GM19372 (cell line): ENCODE results near the gene FEZF1.

Experiments
- ATAC-seq: cut with Tn5 transposase; IDR thresholded peaks from one replicate; pipeline ENCODE4 v1.9.1; 2021; ENCODE audit warnings: mild to moderate bottlenecking, low read depth, moderate library complexity; ENCODE audit not compliant: unreplicated experiment

The FEZF1 gene

DNA sequence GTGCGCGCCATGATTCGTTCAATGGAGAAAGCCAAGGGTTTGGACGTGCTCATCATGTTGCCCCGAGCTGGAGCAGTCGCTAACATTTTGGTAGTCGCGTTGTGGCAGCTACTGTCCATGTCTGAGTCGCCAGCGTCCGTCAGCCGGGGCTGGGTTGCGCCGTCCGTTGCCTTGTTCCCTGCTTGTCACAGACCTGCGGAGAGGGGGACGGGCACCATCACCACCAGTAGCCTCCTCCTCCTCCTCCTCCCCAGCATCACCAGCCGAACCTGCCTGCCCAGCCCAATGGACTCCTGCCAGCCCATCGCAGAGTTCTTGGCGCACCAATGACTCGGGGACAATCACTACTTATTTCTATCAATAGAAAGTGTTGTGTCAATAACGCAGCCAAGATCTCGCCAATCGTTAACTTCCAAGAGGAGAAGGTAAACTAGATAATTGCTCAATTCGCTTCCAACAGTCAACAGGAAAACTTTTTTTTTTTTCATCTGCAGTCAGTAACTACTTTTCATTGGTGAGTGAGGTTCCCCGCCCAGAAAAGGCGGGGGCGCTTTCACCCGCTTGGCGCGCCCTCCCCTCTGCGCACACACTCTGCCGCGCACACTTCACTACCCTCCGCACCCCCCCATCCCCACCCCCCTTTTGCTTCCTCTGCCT, at the start of gene FEZF1:
TSS of gene FEZF1 (minus strand) at position 432 of the 657 bp plus-strand sequence. CDS start at position 119, 313 bp downstream.
- ATAC-seq, result no peak

DNA sequence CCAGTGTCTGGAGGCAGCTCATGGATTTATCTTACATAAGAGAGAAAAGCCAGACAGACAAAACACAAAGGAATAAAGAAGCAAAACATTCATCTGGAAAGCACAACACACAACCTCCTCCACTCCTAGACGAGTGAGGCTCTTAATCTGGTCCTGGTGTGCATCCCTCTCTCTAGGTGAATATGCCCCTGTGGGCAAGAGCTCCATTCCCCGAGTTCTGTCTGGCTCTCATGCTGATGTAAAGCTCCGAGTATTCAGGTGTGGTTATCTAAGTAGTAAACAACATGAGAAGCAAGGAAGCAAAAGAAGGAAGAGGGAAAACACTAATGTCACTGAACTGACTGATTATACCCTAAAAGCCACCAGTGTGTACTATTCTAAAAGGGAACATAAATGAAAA, 47.9 kb upstream of the FEZF1 start:
- ATAC-seq, result no peak

DNA sequence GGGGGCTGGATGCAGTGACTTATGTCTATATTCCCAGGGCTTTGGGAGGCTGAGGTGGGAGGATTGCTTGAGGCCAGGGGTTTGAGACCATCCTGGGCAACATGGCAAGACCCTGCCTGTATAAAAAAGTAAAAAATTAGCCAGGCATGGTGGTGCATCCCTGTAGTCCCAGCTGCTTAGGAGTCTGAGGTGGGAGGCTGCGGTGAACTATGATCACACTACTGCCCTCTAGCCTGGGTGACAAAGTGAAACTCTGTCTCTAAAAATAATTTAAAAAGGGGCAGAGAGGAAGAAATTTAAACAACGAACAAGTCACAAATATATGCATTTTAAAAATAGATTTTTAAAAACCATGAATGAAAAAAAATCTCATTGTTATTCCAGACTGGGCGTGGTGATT, 46.2 kb upstream of the FEZF1 start:
- no peak for ATAC-seq

DNA sequence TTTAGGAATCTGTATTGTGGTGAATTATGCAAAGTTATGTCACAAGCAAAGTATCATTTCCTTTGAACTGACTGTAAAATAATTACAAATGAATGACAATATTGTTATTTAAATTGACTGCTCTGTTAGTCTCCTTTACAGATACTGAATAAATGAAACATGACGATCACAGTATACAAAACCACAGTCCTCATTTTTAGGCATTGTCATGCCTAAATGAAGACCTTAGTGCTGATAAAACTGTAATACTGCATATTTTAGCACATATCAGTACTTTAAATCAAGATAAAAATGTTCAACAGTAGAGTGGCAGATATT, 39.7 kb upstream of the FEZF1 start:
- no peak for ATAC-seq

DNA sequence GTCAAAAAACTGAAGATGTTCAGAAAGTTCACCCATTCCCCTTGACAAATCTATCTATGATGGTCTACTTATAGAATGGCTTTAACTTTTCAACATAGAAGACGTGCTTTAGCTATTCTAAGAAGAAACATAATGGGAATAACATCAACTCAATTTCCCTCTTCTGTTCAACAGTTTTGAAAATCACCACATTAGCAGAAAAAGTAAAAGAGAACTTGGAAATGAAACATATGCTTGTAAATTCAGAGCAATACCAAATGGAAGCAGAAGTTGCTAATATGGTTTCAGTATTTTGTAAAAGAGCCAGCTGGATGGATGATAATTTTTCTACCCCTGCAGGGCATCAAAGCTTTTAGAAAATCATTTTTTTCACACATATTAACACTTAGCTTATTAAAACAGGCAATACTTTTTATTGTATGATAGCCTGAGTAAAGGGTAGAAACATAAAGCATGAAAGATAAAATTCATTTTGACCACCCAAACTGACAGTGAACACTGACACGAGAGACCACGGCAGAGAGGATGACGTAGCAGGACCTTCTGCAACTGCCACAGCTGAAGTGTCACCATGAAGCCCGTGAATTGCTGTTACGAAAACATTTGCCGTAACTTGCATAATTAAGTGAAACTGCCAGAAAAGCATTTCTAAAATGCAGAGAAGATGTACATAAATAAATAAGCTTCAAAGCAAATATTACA, 39.2 kb upstream of the FEZF1 start:
- no peak for ATAC-seq

DNA sequence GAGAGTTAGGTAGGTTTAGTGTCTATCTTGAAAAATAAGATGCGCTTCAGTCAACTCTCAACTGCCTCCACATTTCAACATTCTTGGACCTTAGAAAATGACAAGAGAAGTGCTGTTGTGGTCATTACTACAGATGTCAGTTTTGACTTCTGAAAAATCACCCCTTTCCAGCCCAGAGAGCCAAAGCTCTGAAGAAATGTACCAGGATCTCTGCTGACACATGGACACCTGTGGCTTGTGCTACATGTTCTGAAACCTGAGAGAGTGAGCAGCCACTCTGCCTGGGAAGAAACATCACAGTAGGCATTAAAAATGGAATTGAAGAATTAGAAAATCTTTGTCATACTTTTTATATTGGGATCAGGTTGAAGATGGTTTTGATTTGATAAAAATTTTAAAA, 35.9 kb upstream of the FEZF1 start:
- no peak for ATAC-seq

DNA sequence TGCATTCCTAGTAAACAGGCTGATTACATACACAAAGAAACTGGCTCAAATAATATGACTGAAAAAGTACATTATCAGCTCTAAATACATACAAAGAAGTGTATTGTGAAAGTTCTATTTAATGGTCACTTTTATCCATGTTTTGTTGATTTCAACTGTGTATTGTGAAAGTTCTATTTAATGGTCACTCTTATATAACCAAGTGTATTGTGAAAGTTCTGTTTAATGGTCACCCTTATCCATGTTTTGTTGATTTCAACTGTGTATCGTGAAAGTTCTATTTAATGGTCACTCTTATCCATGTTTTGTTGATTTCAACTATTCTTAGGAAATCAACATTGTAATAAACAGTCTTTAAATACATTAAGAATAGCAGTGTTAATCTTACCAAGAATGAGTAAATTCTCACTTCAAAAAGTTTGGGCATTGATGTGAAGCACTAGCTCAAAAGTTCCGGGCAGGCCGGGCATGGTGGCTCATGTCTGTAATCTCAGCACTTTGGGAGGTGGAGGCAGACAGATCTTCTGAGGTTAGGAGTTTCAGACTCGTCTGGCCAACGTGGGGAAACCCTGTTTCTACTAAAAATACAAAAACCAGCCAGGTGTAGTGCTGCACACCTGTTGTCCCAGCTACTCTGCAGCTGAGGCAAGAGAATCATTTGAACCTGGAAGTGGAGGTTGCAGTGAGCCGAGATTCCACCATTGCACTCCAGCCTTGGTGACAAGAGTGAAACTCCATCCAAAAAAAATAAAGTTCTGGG, 34.8 kb upstream of the FEZF1 start:
- ATAC-seq, result no peak

DNA sequence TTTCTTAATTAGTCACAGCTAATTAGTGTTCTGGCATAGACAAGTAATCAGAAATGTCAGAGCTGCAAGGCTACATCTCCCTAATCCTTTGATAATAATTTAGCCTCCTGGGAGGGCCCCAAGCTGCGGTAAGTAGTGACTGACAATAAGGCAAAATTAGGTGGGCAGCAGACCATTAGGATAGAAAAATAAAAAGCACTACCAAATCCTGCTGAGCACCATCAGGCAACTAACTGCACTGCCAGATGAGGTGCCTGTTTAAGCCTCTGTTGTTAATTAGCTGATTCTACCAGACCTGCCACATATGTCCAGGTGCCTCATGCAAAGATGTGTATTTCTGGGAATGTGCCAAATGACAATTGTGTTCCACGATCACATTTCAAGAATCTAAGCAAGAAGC, 32.5 kb upstream of the FEZF1 start:
- ATAC-seq, result no peak

DNA sequence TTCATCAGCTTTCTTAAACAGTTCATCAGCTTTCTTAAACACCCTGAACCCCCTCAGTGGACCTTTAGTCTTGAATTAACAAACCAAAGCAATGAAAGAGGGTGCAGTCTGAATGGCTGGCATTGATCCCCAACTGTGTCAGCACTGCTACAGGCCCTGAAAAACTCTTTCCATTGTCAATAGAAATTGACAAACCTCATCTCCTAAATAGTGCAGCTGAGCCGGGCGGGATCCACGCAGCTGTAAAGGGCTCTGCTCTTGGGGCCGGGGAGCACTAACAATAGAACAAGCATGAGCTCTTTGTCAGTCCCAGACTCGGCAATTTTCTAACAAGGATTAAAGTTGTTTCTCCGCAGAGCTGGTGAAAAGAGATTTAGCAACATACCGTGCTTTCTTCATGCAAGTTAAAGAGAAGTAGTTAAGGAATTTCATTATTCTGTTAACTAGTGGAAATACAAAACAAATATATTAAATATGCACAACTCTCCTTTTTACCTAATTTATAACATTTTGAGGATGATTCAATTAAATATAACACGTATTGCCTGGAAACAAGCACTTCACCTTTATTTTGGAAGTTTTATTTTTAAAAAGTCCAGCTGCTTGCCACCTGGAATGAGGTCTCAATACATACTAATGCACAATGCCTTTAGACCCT, 24.7 kb upstream of the FEZF1 start:
- ATAC-seq, result no peak

DNA sequence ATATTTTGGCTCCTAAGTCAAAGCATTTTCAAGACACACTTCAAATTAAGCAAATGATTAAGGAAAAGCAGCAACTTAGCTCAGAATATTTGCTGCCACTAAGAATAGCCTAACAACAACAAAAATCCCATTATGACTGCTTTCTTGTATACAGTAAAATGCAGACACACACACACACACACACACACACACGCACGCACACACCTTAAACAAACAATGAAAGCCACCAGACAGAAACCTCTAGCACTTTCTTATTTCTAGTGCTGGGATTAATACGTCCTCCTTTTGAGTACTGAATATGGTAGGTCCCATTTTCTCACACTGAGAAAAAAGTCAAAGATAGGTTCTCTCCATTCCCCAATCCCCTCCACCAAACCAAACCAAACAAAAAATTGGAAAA, 23.4 kb upstream of the FEZF1 start:
- ATAC-seq, result no peak

DNA sequence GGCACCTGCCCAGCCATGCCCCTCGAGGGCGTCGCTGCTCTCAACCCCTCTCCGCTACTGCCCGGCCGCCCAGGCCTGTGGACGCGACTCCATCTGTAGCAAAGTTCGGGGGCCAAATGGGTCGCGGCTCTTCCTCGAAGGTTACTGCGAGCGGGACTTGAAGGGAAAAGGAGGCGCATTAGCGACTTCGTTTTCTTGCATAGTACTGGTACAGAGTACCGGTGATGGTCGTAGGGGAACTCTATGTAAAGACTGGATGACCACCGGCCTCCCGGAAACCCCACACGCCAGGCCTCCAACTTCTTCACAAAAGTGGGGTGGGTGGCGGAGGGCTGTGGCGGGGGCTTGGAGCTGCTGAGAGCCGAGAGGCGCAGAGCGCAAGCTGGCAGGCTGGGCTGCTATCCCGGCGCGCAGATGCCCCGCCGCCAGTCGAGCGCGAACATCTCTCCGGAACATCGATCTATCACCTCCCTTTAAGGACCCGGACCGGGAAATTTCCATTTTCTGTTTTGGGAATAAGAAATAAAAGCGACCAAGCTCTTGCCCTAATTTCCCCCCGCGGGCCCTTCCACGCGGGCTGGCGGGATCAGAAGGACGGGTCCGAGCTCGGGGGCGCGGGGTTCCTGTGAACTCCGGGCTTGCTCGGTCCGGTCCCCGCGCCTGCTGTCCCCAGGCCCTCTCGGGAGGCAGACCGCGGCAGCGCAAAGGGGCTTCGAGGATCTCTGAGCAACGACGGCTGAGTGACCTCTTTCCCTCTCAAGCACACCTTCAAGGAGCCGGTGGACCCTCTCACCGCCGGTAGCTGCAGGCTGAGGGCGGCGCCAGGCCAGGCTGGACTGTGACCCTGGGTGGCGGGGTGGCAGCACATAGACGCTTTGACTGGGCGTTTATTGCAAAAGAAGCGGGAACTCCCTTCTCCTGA, 12.2 kb upstream of the FEZF1 start:
- ATAC-seq, result no peak

DNA sequence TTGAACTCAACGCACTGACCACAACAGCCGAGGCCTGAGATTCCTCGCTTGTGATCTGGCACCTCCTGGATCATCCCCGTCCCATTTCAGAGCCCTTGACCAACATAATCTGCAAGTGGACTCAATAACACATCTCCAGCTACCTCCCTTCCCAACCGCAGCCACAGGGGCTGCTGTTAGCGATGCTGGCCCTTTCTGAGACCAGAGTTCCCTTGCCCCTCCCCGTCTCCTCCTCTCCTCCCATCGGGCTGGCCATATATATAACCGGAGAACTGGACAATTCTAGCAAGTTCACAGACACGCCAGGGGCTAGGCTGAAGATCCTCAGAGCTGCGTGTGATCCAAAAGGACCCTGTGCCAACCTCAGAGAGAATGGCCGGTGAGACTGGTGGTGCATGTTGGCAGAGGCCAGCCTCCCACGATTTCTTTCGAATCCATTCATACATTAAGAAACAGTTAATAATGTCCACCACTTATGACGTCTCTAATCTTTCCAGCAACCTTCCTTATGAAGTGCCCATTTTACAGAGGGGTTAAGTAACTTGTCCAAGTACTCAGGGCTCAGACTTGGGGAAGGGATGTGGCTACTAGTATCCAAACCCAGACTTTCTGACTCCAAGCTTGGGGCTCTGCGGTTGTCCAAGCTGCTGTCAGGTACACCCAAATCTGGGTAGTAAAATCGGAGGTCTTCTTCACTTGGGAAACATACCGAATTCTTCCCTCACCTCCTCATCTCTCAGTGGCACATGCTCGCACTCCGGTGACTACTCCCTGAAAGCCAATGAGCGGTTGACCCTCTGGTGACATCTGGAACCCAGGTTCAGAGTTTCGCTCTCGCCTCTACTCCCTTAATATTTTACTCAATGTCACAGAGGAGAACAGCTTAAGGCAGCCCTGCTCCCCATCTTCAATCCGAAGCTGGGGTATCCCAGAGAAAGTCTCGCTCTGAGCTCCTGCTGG, 11.2 kb upstream of the FEZF1 start:
- no peak for ATAC-seq

DNA sequence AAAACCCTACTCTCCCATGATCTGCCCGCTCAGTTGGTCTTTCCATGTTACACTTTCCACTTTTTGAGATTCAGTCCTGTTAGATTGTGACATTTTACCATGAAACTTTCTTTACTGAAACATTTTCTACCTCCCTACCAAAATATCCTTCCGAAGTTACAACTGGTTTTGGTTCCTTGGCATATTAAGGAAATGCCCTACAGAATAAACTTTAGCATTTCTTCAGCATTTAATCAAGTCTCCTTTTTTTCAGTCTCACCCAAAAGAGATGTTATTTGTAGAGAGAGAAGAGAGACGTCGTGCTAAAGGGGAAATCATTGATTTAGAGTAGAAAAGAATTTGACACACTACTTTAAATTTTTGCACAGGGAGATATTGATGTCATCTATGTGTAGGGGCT, 9.7 kb upstream of the FEZF1 start:
- no peak for ATAC-seq

DNA sequence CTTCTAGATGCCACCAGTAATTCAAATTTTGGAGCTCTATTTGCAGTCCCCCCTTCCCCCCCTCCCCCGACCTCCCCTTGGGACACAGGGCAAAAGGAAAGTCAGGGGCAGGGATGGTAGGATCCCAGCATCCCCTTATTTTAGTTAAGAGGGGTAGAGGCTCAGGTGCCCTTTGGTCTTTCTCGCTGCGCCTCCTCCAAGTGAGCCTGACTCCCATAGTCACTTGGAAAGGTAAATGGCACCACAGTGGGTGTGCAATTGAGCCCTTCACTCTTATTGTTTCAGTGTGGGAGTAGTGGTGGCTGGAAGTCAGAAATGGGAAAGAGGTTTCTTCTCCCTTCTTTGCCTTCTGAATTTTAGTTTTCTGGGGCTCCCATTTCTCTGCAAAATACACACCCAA, 8.2 kb upstream of the FEZF1 start:
- ATAC-seq, result no peak

DNA sequence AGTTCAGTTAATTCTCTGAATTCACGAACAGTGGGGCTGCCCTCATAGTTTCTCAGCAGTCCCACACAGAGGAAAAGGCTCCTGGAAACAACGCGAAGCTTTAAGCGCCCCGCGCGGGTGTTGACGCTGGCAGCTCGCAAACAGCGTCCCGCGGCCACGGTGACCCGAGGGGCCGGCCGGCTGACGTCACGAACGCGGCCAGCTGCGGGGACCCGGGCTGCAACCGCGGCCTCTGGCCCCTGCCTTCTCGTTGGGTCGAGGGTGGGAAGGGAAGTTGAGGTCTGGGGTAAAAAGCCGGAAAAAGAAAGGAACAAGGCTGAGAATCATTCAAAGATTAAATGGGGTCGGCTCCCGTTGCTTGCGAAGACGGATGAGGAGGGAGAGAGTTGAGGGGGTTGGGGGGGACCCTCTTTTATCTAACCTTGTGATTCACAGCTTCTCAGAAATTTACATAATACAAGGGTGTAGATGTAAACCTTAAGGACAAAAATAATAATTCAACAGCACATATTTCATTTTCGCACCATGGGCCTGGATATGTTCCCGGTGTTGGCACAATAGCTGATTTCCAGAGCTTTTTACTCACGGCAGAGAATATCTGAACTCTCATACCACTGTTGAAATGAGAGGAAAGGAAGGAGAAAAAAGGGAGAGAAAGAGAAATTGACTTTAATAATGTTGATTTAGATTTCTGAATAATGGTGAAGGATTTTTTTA, 7.3 kb upstream of the FEZF1 start:
- no peak for ATAC-seq

DNA sequence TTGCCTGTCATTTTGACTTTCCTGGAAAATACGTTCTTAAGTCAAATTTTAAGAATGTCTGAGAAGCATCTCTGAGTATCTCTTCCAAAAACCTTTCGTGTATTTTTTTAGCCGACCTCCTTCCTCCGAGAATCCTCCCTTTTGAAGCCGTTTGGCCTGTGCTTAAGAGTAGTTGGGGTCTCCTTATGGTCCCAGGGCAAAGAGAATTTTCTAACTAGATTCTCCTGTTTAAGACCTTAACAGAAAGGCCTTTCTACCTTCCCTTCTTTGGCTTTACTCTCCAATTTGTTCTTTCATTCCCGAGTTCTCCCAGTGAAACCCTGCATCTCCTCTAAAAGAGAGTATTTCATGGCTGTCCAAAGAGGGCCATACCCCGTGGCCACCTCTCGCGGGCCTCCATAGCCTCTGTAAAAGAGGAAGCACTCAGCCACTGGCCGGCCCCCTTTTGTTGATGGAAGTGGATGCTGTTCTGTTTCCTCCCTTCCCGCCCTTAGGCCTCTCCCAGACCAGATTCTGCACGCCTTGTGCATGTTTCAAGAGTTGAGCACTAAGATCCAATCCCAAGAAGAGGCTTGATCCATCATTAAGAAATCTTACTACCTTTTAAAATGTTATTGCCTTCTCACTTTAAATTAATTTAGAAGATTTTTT, 6.6 kb upstream of the FEZF1 start:
- ATAC-seq, result no peak

DNA sequence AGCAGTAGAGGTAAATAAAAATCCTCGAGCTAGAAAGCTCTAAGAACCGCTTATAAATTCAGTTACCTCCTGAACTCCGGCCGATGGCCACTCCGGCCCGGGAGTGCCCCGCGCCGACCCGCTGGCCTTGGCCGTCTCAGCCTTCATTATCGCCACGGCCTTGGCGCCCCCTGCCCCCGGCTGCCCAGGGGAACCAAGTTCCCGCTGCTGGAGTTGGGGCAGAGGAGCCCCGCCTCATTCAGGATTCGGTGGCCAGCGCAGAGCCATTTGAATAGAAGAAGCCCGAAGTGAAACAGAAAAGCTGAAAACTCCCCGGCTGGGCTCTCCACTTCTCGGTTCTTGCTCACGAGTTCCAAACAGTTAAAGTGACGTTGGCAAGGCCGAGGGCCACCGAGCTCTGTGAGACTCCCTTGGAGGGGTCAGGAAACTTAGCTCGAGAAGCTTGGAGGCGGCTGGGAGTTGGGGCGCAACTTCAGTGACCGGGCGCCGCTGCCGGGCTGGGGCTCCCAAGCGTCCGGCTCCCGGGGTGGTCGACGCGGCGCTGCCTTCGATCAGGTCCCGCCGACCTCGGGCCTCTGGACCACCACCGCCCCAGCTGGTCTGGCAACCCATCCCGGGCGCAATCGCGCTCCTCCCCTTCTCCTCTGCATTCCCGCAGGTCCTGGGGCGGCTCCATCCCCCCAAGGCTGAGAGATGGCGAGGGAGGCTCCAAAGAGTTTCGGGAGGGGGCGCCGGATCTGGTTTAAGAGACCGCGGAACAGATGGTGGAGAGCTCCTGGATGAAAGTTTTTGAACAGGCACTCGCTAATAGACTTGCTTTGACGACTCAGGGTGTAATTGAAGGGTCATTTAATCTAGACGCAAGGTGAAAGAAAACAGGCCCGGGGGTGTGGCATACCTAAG, 5.8 kb upstream of the FEZF1 start:
- ATAC-seq, result no peak
